Tibial nerve (tissue), 3 donors: Measurements from ENCODE around the gene ULK1.

Experiments used
- CTCF ChIP-seq, 5 experiments: fragments of 200-600 bp in 3 of 5; fragments of 450-650 bp in 2 of 5; sonication (generic) in 3 of 5; IDR thresholded peaks; one replicate each; pipeline ENCODE4 v1.5.1; 2016 to 2019; ENCODE audit warnings: antibody characterized with exemption in 5 of 5, mild to moderate bottlenecking in 3 of 5, moderate library complexity in 2 of 5
- POLR2A ChIP-seq, 2 donors: fragments of 450-650 bp; IDR thresholded peaks; one replicate each; pipeline ENCODE4 v1.6.1; 2017; ENCODE audit warnings: antibody characterized with exemption in 2 of 2, mild to moderate bottlenecking in 2 of 2, moderate library complexity in 2 of 2

DNA sequence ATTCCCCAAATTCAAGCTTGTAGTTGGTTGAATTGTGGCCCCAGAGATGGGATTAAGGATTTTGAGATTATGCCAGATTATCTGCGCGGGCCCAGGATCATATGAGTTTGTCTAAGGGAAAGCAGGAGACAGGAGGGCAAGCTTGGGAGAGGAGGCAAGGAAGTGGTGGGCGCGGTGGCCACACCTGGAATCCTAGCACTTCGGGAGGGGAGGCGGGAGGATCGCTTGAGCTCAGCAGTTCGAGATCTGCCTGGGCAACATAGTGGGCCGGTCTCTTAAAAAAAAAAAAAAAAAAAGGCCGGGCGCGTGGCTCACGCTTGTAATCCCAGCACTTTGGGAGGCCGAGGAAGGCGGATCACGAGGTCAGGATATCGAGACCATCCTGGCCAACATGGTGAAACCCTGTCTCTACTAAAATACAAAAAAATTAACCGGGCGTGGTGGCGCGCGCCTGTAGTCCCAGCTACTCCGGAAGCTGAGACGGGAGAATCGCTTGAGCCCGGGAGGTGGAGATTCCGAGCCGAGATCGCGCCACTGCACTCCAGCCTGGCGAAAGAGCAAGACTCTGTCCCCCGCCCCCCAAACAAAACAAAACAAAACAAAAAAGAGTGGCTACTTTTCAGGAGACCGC lies 33.8 kb downstream of the ULK1 start:
- TF ChIP-seq CTCF (IDR thresholded peaks at IDR 0.05) = no peak
- no peak for TF ChIP-seq POLR2A (IDR thresholded peaks at IDR 0.05)
